HEK293 (cell line): Measurements from ENCODE around the gene ARHGAP15.

Experiments
- CTCF ChIP-seq: fragments of 450-650 bp; formaldehyde crosslinking; IDR thresholded peaks from 2 replicates; pipeline ENCODE4 v1.5.1; 2016; ENCODE audit warnings: missing biosample characterization, missing genetic modification characterization
- ZNF112 ChIP-seq: fragments of 450-650 bp; formaldehyde crosslinking; IDR thresholded peaks from 2 replicates; pipeline ENCODE4 v1.5.0; 2017; ENCODE audit warnings: missing biosample characterization, missing genetic modification characterization
- ZNF121 ChIP-seq: fragments of 450-650 bp; formaldehyde crosslinking; IDR thresholded peaks from 2 replicates; pipeline ENCODE4 v1.5.1; 2016; ENCODE audit warnings: missing biosample characterization, missing genetic modification characterization
- ZNF138 ChIP-seq: fragments of 450-650 bp; formaldehyde crosslinking; IDR thresholded peaks from 2 replicates; pipeline ENCODE4 v1.5.1; 2016; ENCODE audit warnings: missing biosample characterization, missing genetic modification characterization, borderline replicate concordance
- ZNF146 ChIP-seq: fragments of 450-650 bp; formaldehyde crosslinking; IDR thresholded peaks from 2 replicates; pipeline ENCODE4 v1.5.1; 2016; ENCODE audit warnings: missing biosample characterization, missing genetic modification characterization
- ZNF354C ChIP-seq: fragments of 450-650 bp; formaldehyde crosslinking; IDR thresholded peaks from 2 replicates; pipeline ENCODE4 v1.5.1; 2016; ENCODE audit warnings: missing biosample characterization, missing genetic modification characterization, low read depth, borderline replicate concordance
- ZNF596 ChIP-seq: fragments of 450-650 bp; IDR thresholded peaks from 2 replicates; pipeline ENCODE4 v1.5.0; 2018; ENCODE audit warnings: missing biosample characterization, mild to moderate bottlenecking, missing genetic modification characterization, moderate library complexity
- ZNF626 ChIP-seq: fragments of 450-650 bp; sonication (Bioruptor Pico); formaldehyde crosslinking; IDR thresholded peaks from 2 replicates; pipeline ENCODE4 v1.5.1; 2018; ENCODE audit warnings: missing biosample characterization, missing genetic modification characterization, inconsistent platforms
- ZNF639 ChIP-seq: fragments of 450-650 bp; formaldehyde crosslinking; IDR thresholded peaks from 2 replicates; pipeline ENCODE4 v1.5.1; 2016; ENCODE audit warnings: missing biosample characterization, missing genetic modification characterization
- ZNF792 ChIP-seq: fragments of 450-650 bp; formaldehyde crosslinking; IDR thresholded peaks from 2 replicates; pipeline ENCODE4 v1.5.1; 2016; ENCODE audit warnings: missing biosample characterization, missing genetic modification characterization
- ZNF830 ChIP-seq: fragments of 450-650 bp; IDR thresholded peaks from 2 replicates; pipeline ENCODE4 v1.5.0; 2018; ENCODE audit warnings: missing biosample characterization, missing genetic modification characterization, low read depth, mild to moderate bottlenecking, moderate library complexity

- TF ChIP-seq CTCF: no peak
- no peak for TF ChIP-seq ZNF146
- TF ChIP-seq ZNF596: no peak
- no peak for TF ChIP-seq ZNF792 (tag by site-specific recombination)
- TF ChIP-seq ZNF639: no peak
- TF ChIP-seq ZNF112: no peak
- TF ChIP-seq ZNF830 (tag by site-specific recombination): no peak
- no peak for TF ChIP-seq ZNF354C (tag by site-specific recombination)
- no peak for TF ChIP-seq ZNF138 (tag by site-specific recombination)
- no peak for TF ChIP-seq ZNF626
- TF ChIP-seq ZNF121: no peak
These were observed 386.1 kb downstream of the ARHGAP15 start for GRCh38 chr2:143515318-143515717.
